PC-9 (cell line): ENCODE results near the gene TSHR. TPM values are rescaled to one million over a fixed set of nuclear protein-coding genes. Genes with fewer than 3 reads are reported as not detected.

Experiments used
- BruUV-seq: library from RNA; stranded (reverse); fragments of 400-500 nt; replicated peaks from 2 replicates; lab custom pipeline; 2021; lab: Mats Ljungman, UMichigan
- CTCF ChIA-PET: fragments of 300-600 bp; sonication (Branson Sonifier 250); formaldehyde crosslinking; loops from one replicate; lab custom pipeline; 2022; ENCODE audit warnings: antibody characterized with exemption; lab: Charles Lee
- POLR2A ChIA-PET: fragments of 300-600 bp; sonication (Branson Sonifier 250); formaldehyde crosslinking; loops from one replicate; lab custom pipeline; 2022; ENCODE audit warnings: antibody characterized with exemption; ENCODE audit not compliant: unreplicated experiment; lab: Charles Lee
- DNase-seq, 2 experiments: peaks; one replicate each; pipeline versions ENCODE4 v3.0.0 to v3.0.0-alpha.2; 2015 to 2022; ENCODE audit warnings: mixed read lengths in 1 of 2
- H2AFZ ChIP-seq: fragments of 200-600 bp; sonication (generic); 2 replicates; pipeline ENCODE4 v1.8.1; 2017; ENCODE audit warnings: antibody characterized with exemption
- H3F3A ChIP-seq: fragments of 200-600 bp; sonication (generic); 2 replicates; pipeline ENCODE4 v1.8.1; 2017; ENCODE audit warnings: antibody characterized with exemption, mild to moderate bottlenecking, low read depth; ENCODE audit not compliant: insufficient read depth
- H3K27ac ChIP-seq: fragments of 200-600 bp; sonication (generic); 2 replicates; pipeline ENCODE4 v1.6.1; 2016; ENCODE audit warnings: mixed run types
- H3K27me3 ChIP-seq: fragments of 200-600 bp; sonication (generic); 2 replicates; pipeline ENCODE4 v1.6.1; 2016; ENCODE audit warnings: low read depth, mixed run types; ENCODE audit not compliant: insufficient read depth
- H3K36me3 ChIP-seq: fragments of 200-600 bp; sonication (generic); 2 replicates; pipeline ENCODE4 v1.6.1; 2016; ENCODE audit warnings: low read depth, mixed run types
- H3K4me1 ChIP-seq: fragments of 200-600 bp; sonication (generic); replicated peaks from 2 replicates; pipeline ENCODE4 v1.6.1; 2016; ENCODE audit warnings: mixed run types; ENCODE audit not compliant: insufficient read depth
- H3K4me2 ChIP-seq: fragments of 200-600 bp; sonication (generic); 2 replicates; pipeline ENCODE4 v1.6.1; 2017; ENCODE audit warnings: mixed run types
- H3K4me3 ChIP-seq: fragments of 200-600 bp; sonication (generic); 2 replicates; pipeline ENCODE4 v1.6.1; 2016; ENCODE audit warnings: mixed run types
- H3K79me2 ChIP-seq: fragments of 200-600 bp; sonication (generic); 2 replicates; pipeline ENCODE4 v1.6.1; 2017; ENCODE audit warnings: low read depth, mixed run types
- H3K9me2 ChIP-seq: fragments of 200-600 bp; sonication (generic); 2 replicates; pipeline ENCODE4 v1.8.1; 2017; ENCODE audit warnings: mild to moderate bottlenecking; ENCODE audit not compliant: insufficient read depth
- H3K9me3 ChIP-seq: fragments of 200-600 bp; sonication (generic); 2 replicates; pipeline ENCODE4 v1.8.1; 2016; ENCODE audit warnings: low read depth; ENCODE audit not compliant: insufficient read depth
- H4K20me1 ChIP-seq: fragments of 200-600 bp; sonication (generic); 2 replicates; pipeline ENCODE4 v1.8.1; 2017; ENCODE audit not compliant: insufficient read depth
- CTCF ChIP-seq: fragments of 200-600 bp; sonication (generic); conservative IDR thresholded peaks from 2 replicates; pipeline ENCODE4 v1.6.1; 2017; ENCODE audit warnings: mixed run types, antibody characterized with exemption, mild to moderate bottlenecking, moderate library complexity
- EZH2 ChIP-seq: fragments of 200-600 bp; sonication (generic); IDR thresholded peaks from 2 replicates; pipeline ENCODE4 v1.8.0; 2017; ENCODE audit warnings: antibody characterized with exemption, low read depth
- intact Hi-C: fragments of 100-400 bp; cut with micrococcal nuclease; formaldehyde crosslinking; loops from one replicate; pipeline ENCODE4 v1.10.0; 2022; ENCODE audit not compliant: unreplicated experiment
- total RNA-seq: library from RNA; stranded (reverse); gene quantifications from 2 replicates; pipeline ENCODE4 v1.2.3, GENCODE V29; 2021

TSHR gene
- total RNA-seq, 1 experiment from 2014 or later, result not detected

- H3K9me3 ChIP-seq, result no peaks in the 10 kb centered on the region
- H3K79me2 ChIP-seq, result no peaks in the 10 kb centered on the region
- no peaks in the 10 kb centered on the region for H3K27me3 ChIP-seq
- H3K36me3 ChIP-seq, result no peaks in the 10 kb centered on the region
- H3K4me3 ChIP-seq, result no peak overlapping the region
- no peak overlapping the region for H3K4me2 ChIP-seq
- TF ChIP-seq EZH2 (no peak), CTCF (no peak)
- no peaks in the 10 kb centered on the region for H3K9me2 ChIP-seq
- H2AFZ ChIP-seq, result no peak overlapping the region
- ChIA-PET CTCF (no interaction called here), POLR2A (no interaction called here)
- H3F3A ChIP-seq, result no peaks in the 10 kb centered on the region
- no peaks in the 10 kb centered on the region for H4K20me1 ChIP-seq
- intact Hi-C loops, result loop anchor here (10.0 kb wide), 1 partner anchor 1165 kb away; no protein-coding TSS in a partner anchor
- H3K4me1 ChIP-seq, result no peaks in the 10 kb centered on the region
- BruUV-seq, result no TSS peak
- DNase-seq, result no peak
- H3K27ac ChIP-seq, result no peak overlapping the region
Measured at GRCh38 chr14:80979951-80980350, 24.5 kb downstream of the TSHR start.

GRCh38 chr14:80981156-80981555, 25.7 kb downstream of the TSHR start:
- Histone ChIP-seq H3K9me2 (no peaks in the 10 kb centered on the region), H3K4me3 (no peak overlapping the region), H3F3A (no peaks in the 10 kb centered on the region), H2AFZ (no peak overlapping the region), H3K9me3 (no peaks in the 10 kb centered on the region), H3K27ac (no peak overlapping the region), H4K20me1 (no peaks in the 10 kb centered on the region), H3K27me3 (no peaks in the 10 kb centered on the region), H3K79me2 (no peaks in the 10 kb centered on the region), H3K4me2 (no peak overlapping the region), H3K4me1 (no peaks in the 10 kb centered on the region), H3K36me3 (no peaks in the 10 kb centered on the region)
- no peak for DNase-seq
- POLR2A ChIA-PET, result no interaction called here
- intact Hi-C loops, result loop anchor here (10.0 kb wide), 1 partner anchor 1166 kb away; no protein-coding TSS in a partner anchor
- CTCF ChIA-PET, result no interaction called here
- BruUV-seq, result no TSS peak
- TF ChIP-seq CTCF (no peak), EZH2 (no peak)

- ChIA-PET CTCF (no interaction called here), POLR2A (no interaction called here)
- BruUV-seq, result no TSS peak
- Histone ChIP-seq H3K27me3 (no peaks in the 10 kb centered on the region), H3K36me3 (no peaks in the 10 kb centered on the region), H3K9me2 (no peaks in the 10 kb centered on the region), H3K27ac (no peak overlapping the region), H3F3A (no peaks in the 10 kb centered on the region), H4K20me1 (no peaks in the 10 kb centered on the region), H3K4me2 (no peak overlapping the region), H2AFZ (no peak overlapping the region), H3K79me2 (no peaks in the 10 kb centered on the region), H3K4me1 (0 out of 2 replicates have a peak, but pooled peaks cover under 1% of the 10 kb centered on the region), H3K9me3 (no peaks in the 10 kb centered on the region), H3K4me3 (no peak overlapping the region)
- DNase-seq, result no peak
- intact Hi-C loops, result loop anchor here (10.0 kb wide), 1 partner anchor 1167 kb away; no protein-coding TSS in a partner anchor
- TF ChIP-seq CTCF (no peak), EZH2 (no peak)
Measured at GRCh38 chr14:80981673-80982072, 26.3 kb downstream of the TSHR start.
